ENCODE data around the gene DENR. TPM values are rescaled to one million over a fixed set of nuclear protein-coding genes. Genes with fewer than 3 reads are reported as not detected.

Gene DENR
- total and polyA plus RNA-seq, 2 of the 13 experiments (the other 11 are each of a cell fraction or from before 2014, with no cell fraction given): 30.0 to 59.1 TPM

GRCh38 chr12:122730215-122731014, 22.2 kb upstream of the DENR start, which contains the start of gene HCAR1 (continued):
- TF ChIP-seq HINFP (CRISPR knock-in tag; IDR thresholded peaks at IDR 0.05; ENCODE audit: low read depth) (no peak), ZNF34 (CRISPR knock-in tag; IDR thresholded peaks at IDR 0.05; ENCODE audit: borderline replicate concordance) (no peak), ZNF318 (CRISPR knock-in tag; IDR thresholded peaks at IDR 0.05) (no peak), ZNF253 (CRISPR knock-in tag; IDR thresholded peaks at IDR 0.05; ENCODE audit: borderline replicate concordance) (no peak), HMGXB4 (CRISPR knock-in tag; IDR thresholded peaks at IDR 0.05; ENCODE audit: borderline replicate concordance in 1 of 2, low read depth in 1 of 2) (no peak), FLYWCH1 (CRISPR knock-in tag; IDR thresholded peaks at IDR 0.05) (no peak), BHLHE40 (IDR thresholded peaks at IDR 0.05; ENCODE audit: low read length) (no peak), MAF1 (CRISPR knock-in tag; IDR thresholded peaks at IDR 0.05; ENCODE audit: borderline replicate concordance) (no peak), PRDM10 (CRISPR knock-in tag; IDR thresholded peaks at IDR 0.05; ENCODE audit: low read depth) (peak; percentile 94)
